Hepatocyte (in vitro differentiated cells): ENCODE data around the gene LOX. TPM values are rescaled to one million over a fixed set of nuclear protein-coding genes. Genes with fewer than 3 reads are reported as not detected.

Source experiments
- DNase-seq: peaks from one replicate; pipeline ENCODE4 v3.0.0-alpha.2; 2016; ENCODE audit warnings: low spot score
- H2AFZ ChIP-seq: fragments of 200-600 bp; sonication (generic); 2 replicates; pipeline ENCODE4 v1.6.0; 2016; ENCODE audit warnings: antibody characterized with exemption, mild to moderate bottlenecking
- H3K27ac ChIP-seq: fragments of 200-600 bp; sonication (generic); 2 replicates; pipeline ENCODE4 v1.5.1; 2016; ENCODE audit warnings: mild to moderate bottlenecking
- H3K27me3 ChIP-seq: fragments of 200-600 bp; sonication (generic); 2 replicates; pipeline ENCODE4 v1.6.1; 2016
- H3K36me3 ChIP-seq: fragments of 200-600 bp; sonication (generic); replicated peaks from 2 replicates; pipeline ENCODE4 v1.5.1; 2016; ENCODE audit warnings: low read depth; ENCODE audit not compliant: insufficient read depth
- H3K4me1 ChIP-seq: fragments of 200-600 bp; sonication (generic); 2 replicates; pipeline ENCODE4 v1.5.1; 2016; ENCODE audit warnings: mild to moderate bottlenecking, moderate library complexity; ENCODE audit not compliant: insufficient read depth
- H3K4me2 ChIP-seq: fragments of 200-600 bp; sonication (generic); 2 replicates; pipeline ENCODE4 v1.6.0; 2016
- H3K4me3 ChIP-seq: fragments of 200-600 bp; sonication (generic); 2 replicates; pipeline ENCODE4 v1.5.1; 2016; ENCODE audit warnings: mild to moderate bottlenecking
- H3K79me2 ChIP-seq: fragments of 200-600 bp; sonication (generic); 2 replicates; pipeline ENCODE4 v1.6.0; 2017; ENCODE audit warnings: mild to moderate bottlenecking
- H3K9me2 ChIP-seq: fragments of 200-600 bp; sonication (generic); replicated peaks from 2 replicates; pipeline ENCODE4 v1.6.0; 2017; ENCODE audit warnings: mild to moderate bottlenecking; ENCODE audit not compliant: insufficient read depth
- H3K9me3 ChIP-seq: fragments of 200-600 bp; sonication (generic); 2 replicates; pipeline ENCODE4 v1.5.1; 2016; ENCODE audit warnings: low read depth, mild to moderate bottlenecking
- H4K20me1 ChIP-seq: fragments of 200-600 bp; sonication (generic); 2 replicates; pipeline ENCODE4 v1.6.0; 2016; ENCODE audit warnings: mild to moderate bottlenecking; ENCODE audit not compliant: insufficient read depth, poor library complexity, severe bottlenecking
- EZH2 ChIP-seq: fragments of 200-600 bp; sonication (generic); IDR thresholded peaks from 2 replicates; pipeline ENCODE4 v1.6.1; 2016; ENCODE audit warnings: antibody characterized with exemption, mild to moderate bottlenecking, borderline replicate concordance
- EZH2phosphoT487 ChIP-seq: fragments of 200-600 bp; sonication (generic); IDR thresholded peaks from one replicate; pipeline ENCODE4 v1.6.1; 2018; ENCODE audit warnings: antibody characterized with exemption, mild to moderate bottlenecking, low read depth, moderate library complexity; ENCODE audit not compliant: unreplicated experiment, severe bottlenecking
- WGBS: methylation state at CpG from one replicate; pipeline ENCODE4 v1.1.6; 2016; ENCODE audit warnings: low lambda C conversion rate; ENCODE audit errors: missing lambda C conversion rate; 5-methylcytosine and 5-hydroxymethylcytosine counted together
- polyA plus RNA-seq: library from polyadenylated mRNA; unstranded; fragments of >200 nt; fragmentation: Nextera tagmentation; extraction: Ambion mirVana; gene quantifications from 2 replicates; pipeline ENCODE4 v1.2.1, GENCODE V29; 2016
- total RNA-seq: library from RNA; depleted of rRNA; stranded (reverse); fragments of >200 nt; gene quantifications from 2 replicates; pipeline ENCODE4 v1.2.3, GENCODE V29; 2014
- TF ChIP-seq, protein P1 (sequence below): fragments of 200-600 bp; sonication (generic); IDR thresholded peaks from 2 replicates; pipeline ENCODE4 v1.5.1; 2016; ENCODE audit warnings: antibody characterized with exemption, mild to moderate bottlenecking; ENCODE audit not compliant: poor library complexity

The LOX gene
- total and polyA plus RNA-seq, 2 experiments from 2014 or later: 120 to 216 TPM

DNA sequence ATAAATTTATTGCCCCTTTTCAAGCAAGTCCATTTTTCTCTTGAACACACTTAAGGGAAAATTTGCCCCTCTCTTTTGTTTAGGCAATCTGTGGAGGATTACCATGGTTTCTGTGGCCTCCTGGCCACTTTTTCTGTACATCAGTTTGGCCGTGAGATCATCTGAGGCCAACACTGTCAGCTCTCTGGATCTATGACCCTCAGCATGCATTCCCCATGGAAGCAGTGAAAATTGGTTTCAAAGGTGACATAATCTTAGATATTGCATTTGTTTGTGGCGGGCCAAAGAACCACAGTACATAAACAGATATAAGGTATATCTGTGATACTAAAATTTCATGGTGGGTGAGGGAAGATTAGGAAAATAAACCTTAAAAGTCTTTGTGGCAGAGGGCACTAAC is 46.7 kb upstream of the LOX start:
- H2AFZ ChIP-seq: no peak overlapping the region
- H3K4me3 ChIP-seq: no peak overlapping the region
- H3K9me2 ChIP-seq: no peaks in the 10 kb centered on the region
- no peak for DNase-seq
- TF ChIP-seq EZH2: no peak
- TF ChIP-seq EZH2phosphoT487: no peak
- TF ChIP-seq, protein P1, sequence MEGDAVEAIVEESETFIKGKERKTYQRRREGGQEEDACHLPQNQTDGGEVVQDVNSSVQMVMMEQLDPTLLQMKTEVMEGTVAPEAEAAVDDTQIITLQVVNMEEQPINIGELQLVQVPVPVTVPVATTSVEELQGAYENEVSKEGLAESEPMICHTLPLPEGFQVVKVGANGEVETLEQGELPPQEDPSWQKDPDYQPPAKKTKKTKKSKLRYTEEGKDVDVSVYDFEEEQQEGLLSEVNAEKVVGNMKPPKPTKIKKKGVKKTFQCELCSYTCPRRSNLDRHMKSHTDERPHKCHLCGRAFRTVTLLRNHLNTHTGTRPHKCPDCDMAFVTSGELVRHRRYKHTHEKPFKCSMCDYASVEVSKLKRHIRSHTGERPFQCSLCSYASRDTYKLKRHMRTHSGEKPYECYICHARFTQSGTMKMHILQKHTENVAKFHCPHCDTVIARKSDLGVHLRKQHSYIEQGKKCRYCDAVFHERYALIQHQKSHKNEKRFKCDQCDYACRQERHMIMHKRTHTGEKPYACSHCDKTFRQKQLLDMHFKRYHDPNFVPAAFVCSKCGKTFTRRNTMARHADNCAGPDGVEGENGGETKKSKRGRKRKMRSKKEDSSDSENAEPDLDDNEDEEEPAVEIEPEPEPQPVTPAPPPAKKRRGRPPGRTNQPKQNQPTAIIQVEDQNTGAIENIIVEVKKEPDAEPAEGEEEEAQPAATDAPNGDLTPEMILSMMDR: no peak
- peaks cover 10% of the 10 kb centered on the region for H3K4me1 ChIP-seq
- no peaks in the 10 kb centered on the region for H3K36me3 ChIP-seq
- 89% methylated on average over 2 of the region's 2 CpGs for WGBS
- H3K4me2 ChIP-seq: no peak overlapping the region
- H3K9me3 ChIP-seq: no peaks in the 10 kb centered on the region
- no peaks in the 10 kb centered on the region for H4K20me1 ChIP-seq
- no peak overlapping the region for H3K27ac ChIP-seq
- no peaks in the 10 kb centered on the region for H3K79me2 ChIP-seq
- no peaks in the 10 kb centered on the region for H3K27me3 ChIP-seq

DNA sequence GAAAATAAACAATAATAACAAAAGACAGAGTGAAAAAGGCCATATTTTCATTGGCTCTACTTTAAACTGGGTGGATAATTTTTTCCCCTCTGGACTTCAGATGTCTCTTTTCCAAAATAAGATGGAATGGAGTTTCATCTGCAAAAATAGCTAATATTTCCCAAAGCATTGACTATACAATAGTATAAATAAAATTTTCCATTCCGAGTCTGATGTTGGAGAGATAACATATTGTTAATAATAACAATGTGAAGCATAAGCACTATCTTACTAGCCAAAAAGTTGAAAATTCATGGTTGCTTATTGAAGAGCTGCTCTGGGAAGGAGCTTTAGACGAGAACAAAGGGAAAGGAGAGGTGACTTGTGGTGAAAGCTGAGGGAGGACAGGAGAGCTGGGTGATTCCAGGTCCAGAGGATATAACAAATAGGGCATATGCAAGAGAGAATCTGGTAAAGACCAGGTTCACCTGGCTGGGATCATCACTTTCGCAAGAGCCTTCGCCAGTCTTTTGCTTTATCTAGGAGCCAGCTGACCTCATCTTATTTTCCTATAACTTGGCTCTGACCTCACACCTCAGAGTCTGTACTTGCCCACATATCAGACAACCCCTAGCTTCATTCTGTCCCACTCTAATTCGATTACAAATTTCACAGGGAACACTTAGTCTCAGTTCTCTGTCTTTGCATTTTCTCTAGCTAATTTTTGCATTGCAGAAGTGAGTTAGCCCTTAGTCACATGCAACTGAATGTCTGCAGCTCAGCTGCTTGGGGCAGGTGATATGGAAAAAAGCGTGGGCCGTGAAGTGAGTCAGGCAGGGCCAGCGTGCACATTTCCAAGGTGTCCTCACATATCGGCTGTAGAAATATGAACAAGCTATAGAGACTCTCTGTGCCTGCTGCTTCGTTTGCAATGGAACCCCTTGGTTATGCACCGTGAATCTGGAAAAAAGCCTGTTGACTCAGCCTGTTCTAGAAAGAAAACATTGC is 43.7 kb upstream of the LOX start:
- Histone ChIP-seq H3K79me2 (no peaks in the 10 kb centered on the region), H3K9me2 (no peaks in the 10 kb centered on the region), H3K4me1 (peaks cover 10% of the 10 kb centered on the region), H3K4me3 (no peak overlapping the region), H2AFZ (no peak overlapping the region), H3K4me2 (no peak overlapping the region), H3K36me3 (no peaks in the 10 kb centered on the region), H3K27ac (no peak overlapping the region), H4K20me1 (no peaks in the 10 kb centered on the region), H3K9me3 (no peaks in the 10 kb centered on the region), H3K27me3 (peaks cover 11% of the 10 kb centered on the region)
- no peak for TF ChIP-seq EZH2
- no peak for TF ChIP-seq EZH2phosphoT487
- TF ChIP-seq, protein P1: no peak
- WGBS: 88% methylated on average over 11 of the region's 11 CpGs
- no peak for DNase-seq

DNA sequence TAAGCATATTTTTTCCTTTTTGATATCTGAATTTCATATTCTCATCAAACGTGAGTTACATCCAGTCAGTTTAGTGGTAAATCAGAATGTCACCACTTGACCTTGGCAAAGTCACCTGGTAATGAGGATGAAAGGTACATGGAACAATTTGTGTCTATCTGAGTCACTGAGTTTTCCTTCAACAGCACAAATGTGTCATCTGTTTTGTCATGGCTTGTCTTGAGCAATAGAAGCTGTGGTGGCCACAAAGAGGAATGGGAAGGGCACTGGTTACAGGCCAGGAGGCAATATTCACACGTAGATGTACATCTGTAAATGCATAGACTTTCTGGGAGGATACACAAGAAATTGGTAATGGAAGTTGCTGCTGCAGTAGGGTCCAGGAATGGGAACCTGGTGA is 42.9 kb upstream of the LOX start:
- no peak for DNase-seq
- TF ChIP-seq, protein P1: no peak
- Histone ChIP-seq H3K4me2 (no peak overlapping the region), H3K9me3 (no peaks in the 10 kb centered on the region), H3K4me3 (no peak overlapping the region), H3K4me1 (peaks cover 7% of the 10 kb centered on the region), H3K36me3 (no peaks in the 10 kb centered on the region), H3K9me2 (no peaks in the 10 kb centered on the region), H2AFZ (no peak overlapping the region), H3K27me3 (peaks cover 11% of the 10 kb centered on the region), H3K27ac (no peak overlapping the region), H4K20me1 (no peaks in the 10 kb centered on the region), H3K79me2 (no peaks in the 10 kb centered on the region)
- WGBS: 94% methylated on average over 2 of the region's 2 CpGs
